Keratinocyte (primary cell): ENCODE results near the gene C19orf25.

Source experiments
- CTCF ChIP-seq, 3 experiments: IDR thresholded peaks in 1 of 3; conservative IDR thresholded peaks in 1 of 3; optimal IDR thresholded peaks in 1 of 3; 2 replicates in 2 of 3; 3 replicates in 1 of 3; pipeline versions ENCODE3 to v1.5.1; 2011; ENCODE audit warnings: low read length in 3 of 3, mild to moderate bottlenecking in 3 of 3, moderate library complexity in 2 of 3, control low read depth in 1 of 3, inconsistent platforms in 1 of 3; ENCODE audit not compliant: insufficient read depth in 2 of 3; ENCODE audit errors: extremely low read depth in 1 of 3
- EZH2 ChIP-seq: IDR thresholded peaks from one replicate; pipeline ENCODE4 v1.6.1; 2012; ENCODE audit warnings: inconsistent platforms, mild to moderate bottlenecking, low read length, moderate library complexity

GRCh38 chr19:1488282-1488601 is 9.2 kb upstream of the C19orf25 start:
- TF ChIP-seq CTCF (optimal IDR thresholded peaks at IDR 0.05 in 1 of 3, IDR thresholded peaks at IDR 0.05 in 1 of 3, conservative IDR thresholded peaks at IDR 0.05 in 1 of 3; ENCODE audit: extremely low read depth in 1 of 3, insufficient read depth in 2 of 3, low read length in 3 of 3): no peak
- no peak for TF ChIP-seq EZH2
